EL (cell line): Measurements from ENCODE around the gene ACSS3.
A peak's percentile ranks its signal among the peaks of the same experiment; 100 is the strongest.
"Not testable (repeated sequence)": the region's sequence is repeated elsewhere in the genome, so short reads cannot be mapped to it uniquely, and the experiment has no call there.

Experiments
- DNase-seq: peaks from one replicate; pipeline ENCODE4 v3.0.0-alpha.2; 2016

Gene ACSS3, protein sequence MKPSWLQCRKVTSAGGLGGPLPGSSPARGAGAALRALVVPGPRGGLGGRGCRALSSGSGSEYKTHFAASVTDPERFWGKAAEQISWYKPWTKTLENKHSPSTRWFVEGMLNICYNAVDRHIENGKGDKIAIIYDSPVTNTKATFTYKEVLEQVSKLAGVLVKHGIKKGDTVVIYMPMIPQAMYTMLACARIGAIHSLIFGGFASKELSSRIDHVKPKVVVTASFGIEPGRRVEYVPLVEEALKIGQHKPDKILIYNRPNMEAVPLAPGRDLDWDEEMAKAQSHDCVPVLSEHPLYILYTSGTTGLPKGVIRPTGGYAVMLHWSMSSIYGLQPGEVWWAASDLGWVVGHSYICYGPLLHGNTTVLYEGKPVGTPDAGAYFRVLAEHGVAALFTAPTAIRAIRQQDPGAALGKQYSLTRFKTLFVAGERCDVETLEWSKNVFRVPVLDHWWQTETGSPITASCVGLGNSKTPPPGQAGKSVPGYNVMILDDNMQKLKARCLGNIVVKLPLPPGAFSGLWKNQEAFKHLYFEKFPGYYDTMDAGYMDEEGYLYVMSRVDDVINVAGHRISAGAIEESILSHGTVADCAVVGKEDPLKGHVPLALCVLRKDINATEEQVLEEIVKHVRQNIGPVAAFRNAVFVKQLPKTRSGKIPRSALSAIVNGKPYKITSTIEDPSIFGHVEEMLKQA

DNA sequence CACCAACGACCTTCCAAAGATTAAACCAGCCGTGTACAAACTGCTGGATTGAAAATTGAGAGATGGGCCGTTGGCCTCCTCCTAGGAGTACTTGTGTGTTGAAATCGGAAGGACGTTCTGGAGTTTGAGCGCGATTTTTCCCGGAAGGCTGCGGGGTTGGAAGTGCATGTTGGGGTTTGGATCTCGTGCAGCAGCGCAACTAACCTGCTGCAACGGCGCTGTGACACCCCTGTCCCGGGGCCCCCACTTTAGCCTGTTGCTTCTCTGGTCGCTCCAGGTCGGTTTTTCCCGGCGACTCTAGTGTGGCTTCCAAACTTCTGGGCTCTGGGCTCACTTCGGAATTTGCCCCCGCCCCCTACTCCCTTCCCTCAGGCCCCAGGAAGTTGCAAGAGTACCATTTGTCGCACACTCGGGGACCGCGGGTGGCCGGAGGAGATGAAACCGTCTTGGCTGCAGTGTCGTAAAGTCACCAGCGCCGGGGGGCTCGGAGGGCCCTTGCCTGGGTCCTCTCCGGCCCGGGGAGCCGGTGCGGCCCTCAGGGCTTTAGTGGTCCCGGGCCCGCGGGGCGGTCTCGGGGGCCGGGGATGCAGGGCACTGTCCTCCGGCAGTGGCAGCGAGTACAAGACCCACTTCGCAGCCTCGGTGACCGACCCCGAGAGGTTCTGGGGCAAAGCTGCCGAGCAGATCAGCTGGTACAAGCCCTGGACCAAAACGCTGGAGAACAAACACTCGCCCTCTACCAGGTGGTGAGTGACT, at the start of gene ACSS3:
TSS of gene ACSS3 (plus strand) at position 394 of the 756 bp plus-strand sequence. CDS start at position 436, 42 bp downstream.
- DNase-seq, result peak; percentile 44

DNA sequence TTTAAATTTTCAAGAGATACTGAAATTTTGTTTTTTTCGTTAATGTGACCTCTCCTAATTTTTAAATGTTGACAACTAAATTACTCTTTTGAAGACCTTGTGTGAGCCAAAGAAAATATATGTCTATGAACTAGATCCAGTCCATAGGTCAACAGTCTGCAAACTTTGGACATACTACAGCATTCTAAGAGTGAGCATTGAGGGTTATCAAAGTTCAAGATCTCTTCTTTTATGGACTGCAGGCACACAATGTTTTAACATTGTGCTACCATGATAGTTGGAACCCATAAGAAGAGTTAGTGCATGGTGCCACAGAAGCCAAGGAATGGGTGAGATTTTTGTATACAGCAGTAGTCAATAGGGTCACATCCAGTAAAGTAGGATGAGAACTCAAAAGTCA, 43.0 kb upstream of the ACSS3 start:
- no peak for DNase-seq

DNA sequence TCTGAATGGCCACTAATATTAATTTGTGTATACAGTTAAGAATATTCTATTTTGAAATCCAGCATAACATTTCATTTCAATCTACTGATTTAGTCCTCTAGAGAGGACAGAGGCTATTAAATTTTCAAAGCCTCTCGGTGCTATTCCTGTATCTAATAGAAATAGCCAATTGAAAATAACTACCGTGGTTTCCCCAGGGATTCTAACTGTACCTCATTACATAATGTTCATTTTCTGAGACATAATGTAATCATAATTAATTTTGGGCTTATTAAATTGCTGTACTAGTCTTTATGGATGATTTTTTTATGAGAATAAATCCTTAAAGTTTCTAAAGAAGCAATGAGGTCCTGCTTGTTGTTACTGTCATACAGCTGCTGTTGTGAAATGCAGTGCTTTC, 38.6 kb upstream of the ACSS3 start:
- no peak for DNase-seq

DNA sequence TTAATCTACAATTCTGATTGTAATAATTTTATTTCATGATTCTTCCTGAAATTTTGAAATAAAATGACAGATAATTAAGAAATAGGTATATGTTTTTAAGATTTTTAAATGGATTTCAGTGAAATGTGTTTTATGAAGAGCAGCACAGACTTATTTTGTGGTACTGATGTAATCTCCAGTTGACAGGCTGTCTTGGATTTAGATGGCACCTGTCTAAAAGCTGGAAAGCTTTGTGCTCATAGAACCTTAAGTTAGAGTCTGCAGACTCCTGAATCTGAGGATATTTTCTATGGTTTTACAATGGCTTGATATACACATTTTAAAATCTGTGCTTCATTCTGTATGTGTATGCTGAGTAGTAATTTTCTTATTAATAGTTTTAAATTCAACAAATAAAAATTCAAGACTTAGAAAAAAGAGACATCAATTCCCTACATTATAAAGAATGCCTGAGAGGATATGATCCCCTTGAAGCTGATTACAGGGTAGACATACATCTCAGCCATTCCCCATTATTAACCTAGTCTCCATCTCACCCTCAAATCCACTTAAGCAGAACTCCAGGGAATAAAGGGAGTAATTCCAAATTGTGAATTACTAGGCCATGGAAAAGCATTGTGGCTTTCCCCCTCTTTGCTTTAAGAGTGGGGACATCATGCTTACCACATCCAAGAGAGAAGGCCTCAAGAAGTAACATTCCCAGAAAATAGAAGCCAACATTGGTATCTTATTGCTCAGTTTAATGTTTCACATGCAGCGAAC, 33.7 kb upstream of the ACSS3 start:
- DNase-seq, result no peak

DNA sequence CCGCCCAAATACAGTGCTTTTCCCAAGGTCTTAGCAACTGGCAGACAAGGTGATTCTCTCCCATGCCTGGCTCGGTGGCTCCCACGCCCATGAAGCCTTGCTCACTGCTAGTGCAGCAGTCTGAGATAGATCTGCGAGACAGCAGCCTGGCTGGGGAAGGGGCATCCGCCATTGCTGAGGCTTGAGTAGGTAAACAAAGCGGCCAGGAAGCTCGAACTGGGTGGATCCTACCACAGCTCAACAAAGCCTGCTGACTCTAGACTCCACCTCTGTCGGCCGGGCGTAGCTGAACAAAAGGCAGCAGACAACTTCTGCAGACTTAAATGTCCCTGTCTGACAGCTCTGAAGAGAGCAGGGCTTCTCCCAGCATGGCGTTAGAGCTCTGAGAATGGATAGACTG, 12.9 kb upstream of the ACSS3 start:
- not testable (repeated sequence) for DNase-seq

DNA sequence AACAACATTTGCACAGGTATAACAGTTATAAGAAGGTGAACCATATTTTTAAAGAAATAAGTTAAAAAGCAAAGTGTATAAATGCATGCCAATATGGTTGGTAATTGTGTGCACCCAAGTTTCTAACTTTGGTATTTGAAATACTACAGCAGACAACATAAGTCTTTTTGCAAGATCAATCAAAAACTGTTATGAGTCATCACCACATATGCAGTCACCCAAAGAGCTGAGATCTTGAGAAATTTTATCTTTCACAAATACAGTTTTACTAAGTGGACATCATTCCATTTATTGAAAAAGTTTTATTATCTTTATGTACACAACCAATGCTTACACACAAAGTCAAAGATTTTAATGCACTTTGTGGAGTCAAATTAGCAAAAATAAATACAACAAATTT, 7.0 kb upstream of the ACSS3 start:
- DNase-seq, result no peak

DNA sequence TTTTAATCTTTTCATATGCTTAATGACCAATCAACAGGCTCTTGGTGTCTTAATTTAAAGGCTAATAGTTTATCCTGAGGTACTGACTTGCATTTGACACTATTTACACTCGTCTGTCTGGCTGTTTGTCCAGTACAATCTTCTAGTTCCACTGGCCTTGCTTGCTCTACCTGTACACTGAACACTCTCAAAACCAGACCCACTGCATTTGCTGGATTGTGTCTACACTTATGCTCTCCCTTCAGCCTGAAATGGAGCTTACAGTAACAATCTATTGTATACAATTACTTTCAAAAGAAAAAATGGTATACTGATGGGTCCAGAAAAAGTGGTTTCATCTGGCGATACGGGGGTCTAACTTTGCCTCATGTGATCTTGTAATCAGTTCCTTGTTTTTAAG, 2.3 kb upstream of the ACSS3 start:
- DNase-seq, result no peak

DNA sequence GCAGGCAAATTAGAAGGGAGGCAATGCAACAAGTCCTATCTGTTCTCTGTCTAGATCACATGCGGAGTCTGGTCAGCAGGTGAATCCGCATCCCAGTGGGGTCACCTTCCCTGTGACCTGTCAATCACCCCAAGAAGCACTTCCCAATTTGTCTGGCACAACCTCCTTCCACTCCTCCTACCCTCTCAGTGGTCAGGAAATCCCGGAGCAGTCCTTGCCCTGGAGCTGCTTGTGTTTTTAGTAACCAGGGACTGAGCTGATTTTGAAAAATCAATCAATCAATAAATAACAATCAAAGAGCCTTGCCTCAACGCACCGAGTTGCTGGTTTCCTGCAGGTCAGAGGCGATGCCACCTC, 572 bp upstream of the ACSS3 start:
- peak; percentile 31 for DNase-seq

DNA sequence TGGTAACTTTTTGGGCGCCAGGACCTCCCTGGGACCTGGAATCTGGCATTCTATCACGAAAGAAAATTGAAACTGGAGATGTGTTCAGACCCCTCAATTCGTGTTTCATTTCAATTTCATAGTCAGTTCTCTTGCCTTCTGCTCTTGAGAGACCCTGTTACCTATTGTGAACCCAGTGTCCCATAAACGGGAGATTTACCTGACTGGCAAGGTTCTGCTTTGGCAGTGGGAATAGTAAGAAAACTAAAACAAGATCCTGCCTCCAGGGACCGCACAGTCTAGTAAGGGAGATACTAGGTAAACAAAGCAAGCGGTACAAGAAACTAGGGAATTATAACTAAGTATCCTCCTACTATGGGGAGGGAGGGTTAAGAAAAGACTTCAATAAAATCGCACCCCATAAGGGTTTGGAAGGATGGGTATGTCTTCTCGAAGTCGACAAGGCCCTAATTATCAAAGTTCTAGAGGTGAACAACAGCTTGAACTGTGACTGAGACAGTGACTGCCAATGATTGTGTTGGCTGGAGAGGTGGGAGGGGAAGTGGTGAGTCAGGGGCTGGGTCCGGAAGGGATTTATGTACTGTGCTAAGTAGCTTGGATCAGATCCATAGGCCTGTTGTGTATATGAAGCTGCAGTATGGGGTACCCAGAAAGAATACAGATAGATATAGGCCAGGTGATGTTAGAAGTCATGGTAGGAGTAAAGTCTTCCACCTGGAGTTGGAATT, 754 bp downstream of the ACSS3 start:
- DNase-seq, result peak; percentile 66

DNA sequence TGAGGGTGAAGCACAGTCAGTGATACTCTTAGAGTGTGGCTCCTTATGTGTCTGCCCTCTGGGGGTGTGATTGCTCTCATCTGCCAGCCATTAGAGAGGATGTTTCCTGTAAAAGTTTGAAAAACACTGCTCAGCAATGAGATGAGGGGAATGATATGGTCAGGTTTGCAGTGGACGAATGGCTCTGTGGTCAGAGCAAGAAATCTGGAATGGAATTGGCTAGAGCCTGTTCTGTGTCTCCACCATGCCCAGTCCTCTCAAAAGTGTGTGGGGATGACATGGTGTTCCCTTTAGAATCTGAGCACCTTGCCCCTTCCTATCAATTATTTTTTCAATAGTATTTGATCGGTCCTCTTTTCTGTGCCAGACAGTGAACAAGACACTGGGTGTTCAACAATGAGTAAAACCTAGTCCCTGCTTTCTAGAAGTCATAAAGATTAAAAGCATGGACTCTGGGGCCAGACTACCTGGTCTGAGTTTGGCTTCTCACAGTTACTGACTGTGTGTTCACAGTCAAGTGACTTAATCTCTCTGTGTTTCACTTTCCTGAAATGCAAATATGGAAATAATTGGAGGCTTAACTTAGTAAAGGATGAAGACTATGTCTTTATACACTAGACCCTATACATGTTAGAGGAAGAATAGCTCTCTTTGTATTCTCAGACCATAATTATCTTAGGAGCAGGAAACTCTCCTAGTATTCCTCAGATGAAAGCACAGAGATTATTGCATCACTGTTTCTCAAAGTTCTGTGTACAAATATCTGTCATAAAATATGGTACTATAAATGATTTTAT, 1.6 kb downstream of the ACSS3 start:
- DNase-seq, result no peak

DNA sequence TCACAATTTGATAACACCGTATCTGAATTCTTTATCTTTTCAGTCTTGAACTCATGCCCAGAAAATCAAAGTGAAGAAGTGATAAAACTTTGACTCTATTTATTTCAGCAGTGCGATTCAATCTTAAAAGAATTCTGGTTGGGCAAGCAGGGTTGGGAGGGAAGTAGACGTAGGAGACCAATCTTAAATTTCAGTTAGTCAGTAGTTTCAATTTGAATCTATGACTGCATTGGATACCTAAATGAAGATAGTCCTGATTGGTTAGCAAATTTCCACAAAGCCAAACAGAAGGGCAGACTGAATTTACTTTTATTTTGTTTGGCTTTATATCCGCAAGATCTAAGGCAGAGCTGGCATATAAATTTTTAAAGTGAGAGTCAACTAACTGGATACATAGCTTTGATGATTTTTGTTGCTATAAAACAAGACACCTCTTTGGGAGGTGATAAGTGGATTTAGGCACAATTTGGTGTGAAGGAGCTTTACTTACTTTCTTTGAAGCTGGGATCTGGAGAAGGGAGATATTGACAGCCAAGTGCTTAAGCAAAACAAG, 2.6 kb downstream of the ACSS3 start:
- DNase-seq, result peak; percentile 5

DNA sequence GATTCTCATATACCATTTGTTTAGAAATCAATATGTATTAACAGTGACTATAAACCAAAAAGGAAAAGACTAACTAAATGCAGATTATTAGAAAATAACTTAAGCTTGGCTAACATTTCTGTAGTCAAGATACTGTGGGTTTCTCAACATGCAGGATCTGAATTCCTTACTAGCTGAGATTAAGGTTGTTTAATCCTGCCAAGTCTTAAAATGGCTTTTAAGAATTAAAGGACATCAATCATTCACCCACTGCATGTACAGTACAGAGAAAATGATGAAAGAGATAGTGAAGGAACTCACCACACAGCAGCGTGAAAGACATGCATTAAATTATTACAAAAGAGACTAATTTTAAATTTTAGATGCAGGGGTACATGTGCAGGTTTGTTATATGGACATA, 3.8 kb downstream of the ACSS3 start:
- no peak for DNase-seq

DNA sequence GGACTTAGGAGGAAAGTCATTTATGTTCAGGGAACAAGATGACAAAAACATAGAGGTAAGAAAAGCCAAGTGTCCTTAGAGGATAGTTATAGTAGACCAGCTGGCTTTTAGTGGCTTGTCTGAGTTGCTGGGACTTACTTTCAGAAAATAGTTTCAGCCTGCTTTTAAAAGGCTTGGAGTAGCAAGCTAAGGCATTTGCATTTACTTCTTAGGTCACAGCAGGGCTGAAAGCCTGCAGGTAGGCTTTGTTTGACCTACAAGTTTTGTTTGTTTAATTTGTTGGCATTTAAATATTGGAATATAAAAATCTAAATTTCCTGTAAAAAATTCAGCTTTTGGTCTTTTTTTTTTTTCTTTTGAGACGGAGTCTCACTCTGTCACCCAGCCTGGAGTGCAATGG, 5.1 kb downstream of the ACSS3 start:
- no peak for DNase-seq

DNA sequence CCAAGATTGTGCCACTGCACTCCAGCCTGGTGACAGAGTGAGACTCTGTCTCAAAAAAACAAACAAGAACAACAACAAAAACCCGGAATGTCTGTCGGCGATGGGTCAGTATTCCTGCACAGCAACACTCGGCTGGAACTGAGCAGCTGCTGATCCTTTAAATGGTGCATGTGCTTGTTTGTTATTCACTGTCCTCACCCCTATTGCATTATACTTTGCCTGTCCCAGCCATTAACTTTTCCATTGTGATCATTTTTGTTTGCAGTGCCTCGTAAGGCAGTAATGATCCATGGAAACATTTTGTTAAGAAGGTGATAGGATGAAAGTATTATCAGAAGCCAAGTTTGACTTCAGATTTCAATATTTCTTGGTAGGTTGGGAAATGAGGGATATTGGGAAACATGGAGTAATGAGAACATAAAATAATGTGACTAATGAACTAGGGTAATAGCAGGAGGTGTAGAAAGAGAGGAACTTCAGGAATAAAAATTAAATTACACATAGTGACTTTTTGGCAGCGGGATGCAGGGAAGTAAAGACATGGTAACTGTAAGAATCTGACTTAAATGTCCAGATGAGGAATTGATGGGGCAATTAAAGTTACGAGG, 6.1 kb downstream of the ACSS3 start:
- DNase-seq, result no peak

DNA sequence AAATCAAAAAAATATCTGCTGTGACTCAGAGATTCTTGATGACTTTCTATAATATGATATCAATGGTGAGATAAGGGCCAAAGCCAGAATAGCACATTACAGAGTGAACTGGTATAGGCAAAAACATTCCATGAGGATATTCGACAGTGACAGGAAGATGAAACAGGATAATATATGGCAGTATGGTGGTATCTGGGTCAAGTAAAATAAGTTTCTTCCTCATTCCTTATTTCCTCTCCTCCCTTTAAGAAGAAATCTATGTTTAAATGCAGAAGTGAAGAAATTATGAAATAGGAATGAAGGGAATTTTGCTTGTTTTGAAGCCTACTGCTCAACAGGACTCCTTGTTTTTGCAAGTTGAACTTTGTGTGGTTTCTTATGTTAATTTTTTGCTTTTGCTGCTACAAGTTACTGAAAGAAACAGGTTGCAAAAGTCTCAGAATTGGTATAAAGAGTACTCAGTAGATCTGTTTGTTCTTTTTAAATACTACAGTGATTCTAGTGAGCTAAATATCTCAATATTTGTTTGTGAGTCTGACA, 7.0 kb downstream of the ACSS3 start:
- no peak for DNase-seq

DNA sequence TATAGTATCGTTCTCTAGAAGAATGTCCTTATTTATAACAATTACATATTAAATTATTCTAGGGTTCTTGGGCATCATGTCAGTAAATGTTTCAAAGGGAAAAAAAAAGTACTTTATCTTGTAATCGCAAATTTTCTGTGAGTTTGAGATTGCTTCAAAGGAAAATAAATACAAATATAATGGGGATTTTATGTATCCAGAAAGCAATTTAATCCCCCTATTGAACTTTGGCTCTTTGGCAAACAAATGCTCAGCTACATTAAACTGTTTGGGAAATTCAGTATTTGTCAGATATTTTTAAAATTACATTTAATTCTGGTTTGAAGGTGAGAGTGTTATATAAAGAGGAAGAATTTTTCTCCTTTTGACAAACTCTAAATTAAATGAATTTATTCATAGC, 8.0 kb downstream of the ACSS3 start:
- DNase-seq, result no peak

DNA sequence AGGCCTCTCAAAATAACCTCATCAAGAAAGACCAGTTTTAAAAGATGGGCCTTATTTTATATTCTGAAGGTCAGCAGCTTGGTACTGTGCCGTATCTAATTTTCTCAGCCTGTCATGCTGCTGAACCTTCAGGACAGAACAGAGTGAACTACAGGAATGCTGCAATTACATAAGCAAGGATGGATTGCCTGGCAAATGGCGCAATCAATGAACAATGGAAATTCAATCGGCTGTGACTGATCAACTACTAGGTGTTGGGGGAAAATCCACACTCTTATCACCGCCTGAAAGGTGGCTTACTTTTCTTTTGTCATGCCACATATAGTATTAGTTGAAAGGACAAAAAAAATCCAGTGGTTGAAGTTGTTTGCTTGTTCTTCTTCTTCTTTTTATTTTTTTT, 8.5 kb downstream of the ACSS3 start:
- no peak for DNase-seq

DNA sequence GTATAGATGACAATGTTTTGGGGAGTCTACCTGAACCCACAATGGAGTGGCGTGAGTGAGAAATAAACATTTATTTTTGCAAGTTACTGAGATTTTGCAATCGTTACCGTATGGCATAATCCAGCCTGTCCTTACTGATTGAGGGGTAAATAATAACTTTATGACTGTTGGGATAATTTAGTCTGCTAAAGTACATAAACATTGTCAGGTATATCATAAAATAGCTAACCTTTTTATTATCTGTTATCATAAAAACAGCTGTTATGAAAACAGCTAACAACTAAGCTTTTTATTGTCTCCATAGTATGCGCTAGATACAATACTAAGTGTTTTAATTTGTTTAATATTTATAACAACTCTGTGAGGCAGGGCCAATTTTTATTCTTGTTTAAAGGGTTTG, 10.3 kb downstream of the ACSS3 start:
- DNase-seq, result no peak

DNA sequence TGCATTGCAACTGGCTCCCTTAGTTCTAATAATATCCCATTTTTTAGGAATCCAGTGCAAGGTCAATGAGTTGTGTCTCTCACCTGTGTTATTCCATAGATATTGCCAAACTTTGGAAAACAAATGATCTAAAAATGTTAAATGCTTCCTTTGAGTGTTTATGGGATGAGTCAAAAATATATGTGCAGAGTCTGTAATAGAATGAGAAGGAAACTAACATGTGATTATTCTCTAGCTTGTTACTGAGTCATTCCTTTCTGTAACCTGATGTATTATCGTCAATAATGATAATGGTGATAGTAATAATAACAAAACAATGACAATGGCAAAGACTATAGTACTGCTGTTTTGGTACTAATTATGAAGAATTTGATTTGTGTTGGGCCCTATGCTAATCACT, 11.5 kb downstream of the ACSS3 start:
- DNase-seq, result no peak

DNA sequence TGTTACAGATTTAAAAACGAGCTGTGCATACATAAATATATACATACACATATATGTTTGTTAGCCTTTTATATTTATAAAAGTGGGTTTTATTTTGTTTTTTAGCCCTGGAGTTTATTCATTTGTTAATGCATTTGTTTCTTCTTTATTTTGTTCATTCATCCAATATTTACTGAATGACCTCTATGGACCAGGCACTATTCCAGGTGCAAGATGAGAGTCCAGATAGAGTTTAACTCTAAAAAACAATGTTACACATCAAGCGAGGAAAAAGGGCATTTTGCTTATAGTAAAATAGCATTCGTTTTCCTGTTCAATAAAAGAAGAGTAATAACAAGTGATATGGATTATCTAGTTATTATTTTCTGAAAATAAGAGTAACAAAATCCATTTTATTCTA, 14.2 kb downstream of the ACSS3 start:
- no peak for DNase-seq
